NB4 (cell line): Measurements from ENCODE around the gene PRUNE2.

Experiments
- MYC ChIP-seq: IDR thresholded peaks from 2 replicates; pipeline ENCODE4 v1.6.1; 2011; ENCODE audit warnings: low read depth, low read length
- POLR2A ChIP-seq: IDR thresholded peaks from 2 replicates; pipeline ENCODE4 v1.6.1; 2011; ENCODE audit warnings: mild to moderate bottlenecking; ENCODE audit not compliant: insufficient read length; ENCODE audit errors: extremely low read depth
- TF ChIP-seq, protein P1 (sequence below): IDR thresholded peaks from one replicate; pipeline ENCODE4 v1.5.1; 2012; ENCODE audit warnings: low read depth, low read length
- TF ChIP-seq, protein P2 (sequence below): IDR thresholded peaks from 2 replicates; pipeline ENCODE4 v1.6.1; 2011; ENCODE audit warnings: low read depth, low read length

DNA sequence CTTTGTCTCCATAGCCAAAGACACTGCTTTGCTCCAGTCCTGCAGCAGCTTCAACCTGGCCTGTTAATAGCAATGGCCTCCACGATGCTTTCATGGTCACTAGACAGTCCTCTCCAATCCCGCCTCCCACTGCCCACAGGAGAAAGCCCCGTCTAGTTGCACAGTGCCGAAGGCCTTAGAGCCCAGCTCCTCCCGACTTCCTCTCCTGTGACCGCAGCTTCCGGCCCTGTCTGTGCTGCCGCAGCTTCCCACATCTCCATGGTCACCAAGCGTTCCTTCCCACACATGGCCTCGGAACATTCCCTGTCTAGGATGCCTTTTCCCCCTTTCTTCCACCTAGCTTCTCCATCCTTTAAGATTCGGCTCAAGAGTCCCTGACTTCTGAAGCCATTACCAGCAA, 118.2 kb downstream of the PRUNE2 start:
- TF ChIP-seq, protein P1, sequence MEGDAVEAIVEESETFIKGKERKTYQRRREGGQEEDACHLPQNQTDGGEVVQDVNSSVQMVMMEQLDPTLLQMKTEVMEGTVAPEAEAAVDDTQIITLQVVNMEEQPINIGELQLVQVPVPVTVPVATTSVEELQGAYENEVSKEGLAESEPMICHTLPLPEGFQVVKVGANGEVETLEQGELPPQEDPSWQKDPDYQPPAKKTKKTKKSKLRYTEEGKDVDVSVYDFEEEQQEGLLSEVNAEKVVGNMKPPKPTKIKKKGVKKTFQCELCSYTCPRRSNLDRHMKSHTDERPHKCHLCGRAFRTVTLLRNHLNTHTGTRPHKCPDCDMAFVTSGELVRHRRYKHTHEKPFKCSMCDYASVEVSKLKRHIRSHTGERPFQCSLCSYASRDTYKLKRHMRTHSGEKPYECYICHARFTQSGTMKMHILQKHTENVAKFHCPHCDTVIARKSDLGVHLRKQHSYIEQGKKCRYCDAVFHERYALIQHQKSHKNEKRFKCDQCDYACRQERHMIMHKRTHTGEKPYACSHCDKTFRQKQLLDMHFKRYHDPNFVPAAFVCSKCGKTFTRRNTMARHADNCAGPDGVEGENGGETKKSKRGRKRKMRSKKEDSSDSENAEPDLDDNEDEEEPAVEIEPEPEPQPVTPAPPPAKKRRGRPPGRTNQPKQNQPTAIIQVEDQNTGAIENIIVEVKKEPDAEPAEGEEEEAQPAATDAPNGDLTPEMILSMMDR = no peak
- no peak for TF ChIP-seq MYC
- no peak for TF ChIP-seq POLR2A
- TF ChIP-seq, protein P2, sequence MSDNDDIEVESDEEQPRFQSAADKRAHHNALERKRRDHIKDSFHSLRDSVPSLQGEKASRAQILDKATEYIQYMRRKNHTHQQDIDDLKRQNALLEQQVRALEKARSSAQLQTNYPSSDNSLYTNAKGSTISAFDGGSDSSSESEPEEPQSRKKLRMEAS = no peak
